Activated CD4-positive, alpha-beta T cell treated with anti-CD3 and anti-CD28 coated beads, Interleukin-2, amount 50 U/mL, for 1 hour (primary cell): ENCODE results near the gene CBFA2T2.
"Not testable (repeated sequence)": the region's sequence is repeated elsewhere in the genome, so short reads cannot be mapped to it uniquely, and the experiment has no call there.

Experiments
- DNase-seq: peaks from one replicate; pipeline ENCODE4 v3.0.0-alpha.2; 2020

CBFA2T2 gene

GRCh38 chr20:33553516-33553915, 63.6 kb downstream of the CBFA2T2 start:
- DNase-seq: no peak

GRCh38 chr20:33554914-33555420, 65.1 kb downstream of the CBFA2T2 start:
- peak; percentile 19 for DNase-seq

GRCh38 chr20:33555755-33556154, 65.9 kb downstream of the CBFA2T2 start:
- no peak for DNase-seq

GRCh38 chr20:33556246-33556645, 66.3 kb downstream of the CBFA2T2 start:
- no peak for DNase-seq

- no peak for DNase-seq
Measured at GRCh38 chr20:33558348-33559144, 68.7 kb downstream of the CBFA2T2 start.

- no peak for DNase-seq
Measured at GRCh38 chr20:33559212-33559611, 69.3 kb downstream of the CBFA2T2 start.

- no peak for DNase-seq
Measured at GRCh38 chr20:33560026-33560425, 70.1 kb downstream of the CBFA2T2 start.

- DNase-seq: not testable (repeated sequence)
Measured at GRCh38 chr20:33561053-33561452, 71.2 kb downstream of the CBFA2T2 start.

GRCh38 chr20:33561692-33562601, 72.1 kb downstream of the CBFA2T2 start:
- no peak for DNase-seq

- no peak for DNase-seq
Measured at GRCh38 chr20:33563788-33564187, 73.9 kb downstream of the CBFA2T2 start.

- DNase-seq: no peak
Measured at GRCh38 chr20:33566781-33567603, 77.1 kb downstream of the CBFA2T2 start.

GRCh38 chr20:33567949-33568348, 78.1 kb downstream of the CBFA2T2 start:
- DNase-seq: no peak

GRCh38 chr20:33568378-33568777, 78.5 kb downstream of the CBFA2T2 start:
- no peak for DNase-seq

GRCh38 chr20:33568868-33569801, 79.2 kb downstream of the CBFA2T2 start:
- no peak for DNase-seq

GRCh38 chr20:33569802-33570391, 80.0 kb downstream of the CBFA2T2 start:
- no peak for DNase-seq

- DNase-seq: no peak
Measured at GRCh38 chr20:33570743-33571142, 80.8 kb downstream of the CBFA2T2 start.

- not testable (repeated sequence) for DNase-seq
Measured at GRCh38 chr20:33573268-33573667, 83.4 kb downstream of the CBFA2T2 start.

GRCh38 chr20:33575282-33575681, 85.4 kb downstream of the CBFA2T2 start:
- DNase-seq: no peak

- DNase-seq: no peak
Measured at GRCh38 chr20:33576432-33577125, 86.7 kb downstream of the CBFA2T2 start.

- DNase-seq: no peak
Measured at GRCh38 chr20:33578510-33578909, 88.6 kb downstream of the CBFA2T2 start.

GRCh38 chr20:33583143-33583542, 93.2 kb downstream of the CBFA2T2 start:
- no peak for DNase-seq
